Ecto neural progenitor cell (in vitro differentiated cells): ENCODE results near the gene ZNF607.
"Not testable (repeated sequence)": the region's sequence is repeated elsewhere in the genome, so short reads cannot be mapped to it uniquely, and the experiment has no call there.

ENCODE experiments used
- DNase-seq: peaks from one replicate; pipeline ENCODE4 v3.0.0-alpha.2; 2018; ENCODE audit warnings: low spot score

ZNF607 gene

DNA sequence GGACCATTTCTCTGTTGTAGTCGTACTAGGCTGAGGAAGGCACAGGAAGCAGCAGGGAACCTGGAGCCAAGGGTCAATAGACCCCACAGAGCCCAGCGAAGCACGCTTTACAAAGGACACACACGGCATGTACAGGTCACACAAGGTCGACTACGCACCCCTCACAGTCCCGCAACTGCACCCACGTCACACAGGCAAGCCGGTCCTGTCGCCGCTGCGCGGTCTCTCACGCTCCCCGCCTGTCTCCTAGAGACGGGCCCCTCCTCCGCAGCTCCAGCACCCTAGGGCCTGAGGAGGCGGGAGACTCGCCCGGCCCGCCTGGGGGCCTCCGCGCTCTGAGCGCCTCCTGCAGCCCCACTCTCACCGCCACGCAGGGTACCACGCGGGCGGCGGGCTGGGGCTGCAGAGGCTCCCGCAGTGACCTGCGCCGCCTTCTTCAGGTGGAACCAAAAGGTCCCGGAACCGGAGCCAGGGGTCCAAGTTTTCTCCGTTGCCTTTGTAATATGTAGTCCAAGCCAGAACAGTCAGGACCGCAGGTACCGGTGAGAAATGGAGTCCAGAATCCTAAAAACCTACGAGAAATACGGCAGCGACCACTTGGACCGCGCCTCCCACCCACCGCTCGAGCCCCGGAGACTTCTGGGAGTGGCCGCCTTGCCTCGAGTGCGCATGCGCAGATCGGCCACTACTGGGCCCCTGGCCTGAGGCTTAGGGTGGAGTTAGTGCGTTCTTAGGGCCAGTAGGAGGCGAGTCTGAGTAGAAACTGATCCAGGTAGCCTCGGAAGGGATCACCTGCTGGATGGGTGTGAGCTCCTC lies at the start of gene ZNF607:
Gene ZNF607 (minus strand): TSS at position 651 of the 816 bp plus-strand sequence. CDS start 8,143 bp downstream, outside the sequence.
- peak; percentile 96 for DNase-seq

DNA sequence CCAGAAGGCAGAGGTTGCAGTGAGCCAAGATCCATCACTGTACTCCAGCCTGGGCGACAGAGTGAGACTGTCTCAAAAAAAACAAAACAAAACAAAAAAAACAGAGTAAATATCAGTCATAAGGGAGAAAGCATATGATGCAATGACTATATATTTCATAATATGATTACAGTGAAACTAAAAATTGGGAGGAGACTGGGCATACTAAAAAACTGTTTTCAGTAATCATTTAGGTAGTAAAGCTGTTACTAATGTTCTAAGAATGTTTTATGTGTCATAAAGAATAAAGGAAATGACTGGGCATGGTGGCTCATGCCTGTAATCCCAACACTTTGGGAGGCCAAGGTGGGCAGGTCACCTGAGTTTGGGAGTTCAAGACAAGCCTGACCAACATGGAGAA lies 43.9 kb upstream of the ZNF607 start:
- DNase-seq: no peak

DNA sequence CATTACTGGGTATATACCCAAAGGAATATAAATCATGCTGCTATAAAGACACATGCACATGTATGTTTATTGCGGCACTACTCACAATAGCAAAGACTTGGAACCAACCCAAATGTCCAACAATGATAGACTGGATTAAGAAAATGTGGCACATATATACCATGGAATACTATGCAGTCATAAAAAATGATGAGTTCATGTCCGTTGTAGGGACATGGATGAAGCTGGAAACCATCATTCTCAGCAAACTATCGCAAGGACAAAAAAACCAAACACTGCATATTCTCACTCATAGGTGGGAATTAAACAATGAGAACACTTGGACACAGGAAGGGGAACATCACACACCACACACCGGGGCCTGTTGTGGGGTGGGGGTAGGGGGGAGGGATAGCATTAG lies 38.1 kb upstream of the ZNF607 start:
- DNase-seq: not testable (repeated sequence)

DNA sequence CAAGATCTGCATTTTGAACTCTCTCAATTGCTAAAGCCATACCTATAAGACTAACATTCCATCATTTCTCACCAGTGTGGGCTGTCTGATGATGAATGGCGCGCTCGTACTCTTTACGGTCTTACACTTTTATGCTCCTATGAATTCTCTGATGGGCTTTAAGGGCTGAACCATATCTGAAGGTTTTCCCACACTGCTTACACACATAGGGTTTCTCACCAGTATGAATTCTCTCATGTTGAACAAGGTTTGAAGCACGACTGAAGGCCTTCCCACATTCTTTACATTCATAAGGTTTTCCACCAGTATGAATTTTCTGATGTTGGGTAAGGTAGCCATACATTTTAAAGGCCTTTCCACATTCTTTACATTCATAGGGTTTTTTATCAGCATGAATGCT lies 18.8 kb upstream of the ZNF607 start:
- no peak for DNase-seq

DNA sequence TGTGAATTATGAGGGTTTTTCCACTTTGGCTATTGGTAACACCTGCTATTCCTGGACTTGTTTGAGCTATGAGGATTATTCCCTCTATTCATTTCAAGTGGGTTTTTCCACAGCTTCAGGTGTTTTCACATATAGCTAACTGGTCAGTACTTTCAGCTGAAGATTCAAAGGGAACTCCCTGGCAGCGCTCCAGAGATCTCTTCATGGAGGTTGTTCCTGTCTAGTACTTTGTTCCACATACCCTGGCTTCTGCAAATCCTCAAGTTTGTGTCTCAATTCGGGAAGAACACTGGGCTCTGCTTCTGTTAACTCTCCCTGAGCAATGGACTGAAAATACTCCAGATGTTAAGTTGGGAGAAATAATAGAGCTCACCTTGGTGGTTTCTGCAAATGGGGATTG lies 5.6 kb upstream of the ZNF607 start:
- DNase-seq: no peak

GRCh38 chr19:37719927-37720265 lies 335 bp upstream of the ZNF607 start:
- DNase-seq: no peak

GRCh38 chr19:37718304-37718703 lies 1.3 kb downstream of the ZNF607 start:
- DNase-seq: no peak

GRCh38 chr19:37716140-37716539 lies 3.4 kb downstream of the ZNF607 start:
- no peak for DNase-seq

DNA sequence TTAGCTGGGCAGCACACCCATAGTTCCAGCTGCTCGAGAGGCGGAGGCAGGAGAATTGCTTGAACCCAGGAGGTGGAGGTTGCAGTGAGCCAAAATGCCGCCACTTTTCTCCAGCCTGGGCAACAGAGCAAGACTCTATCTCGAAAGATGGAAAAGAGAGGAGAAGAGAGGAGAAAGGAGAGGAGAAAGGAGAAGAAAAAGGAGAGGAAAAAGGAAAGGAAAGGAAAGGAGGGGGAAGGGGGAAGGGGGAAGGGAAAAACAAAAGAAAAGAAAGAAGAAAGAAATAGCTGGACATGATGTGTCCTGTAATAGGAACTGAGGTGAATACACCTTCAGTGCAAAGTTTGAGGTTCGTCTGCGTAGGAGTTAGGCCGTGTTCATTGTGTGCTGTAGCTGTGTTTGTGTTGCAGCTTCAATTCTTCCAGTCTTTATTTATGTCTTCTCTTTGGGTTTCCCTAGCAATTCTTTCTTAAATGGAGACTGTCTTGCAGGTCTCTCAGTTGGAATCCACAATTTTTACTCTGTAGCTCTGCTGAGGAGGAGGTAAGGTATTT lies 13.4 kb downstream of the ZNF607 start:
- DNase-seq: no peak

- no peak for DNase-seq
These were observed 20.5 kb downstream of the ZNF607 start for GRCh38 chr19:37699057-37699456.

DNA sequence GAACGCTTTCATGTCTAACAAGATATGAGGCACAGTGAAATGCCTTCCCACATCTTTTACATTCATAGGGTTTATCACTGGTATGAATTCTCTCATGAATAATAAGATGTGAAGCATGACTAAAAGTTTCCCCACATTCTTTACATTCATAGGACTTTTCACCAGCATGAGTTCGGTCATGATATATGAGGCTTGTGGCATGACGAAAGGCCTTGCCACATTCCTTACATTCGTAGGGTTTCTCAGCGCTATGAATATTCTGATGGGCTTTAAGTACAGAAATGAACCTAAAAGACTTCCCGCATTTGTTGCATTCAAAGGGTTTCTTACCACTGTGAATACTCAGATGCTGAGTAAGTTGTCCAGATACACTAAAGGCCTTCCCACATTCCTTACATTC lies 21.3 kb downstream of the ZNF607 start:
- no peak for DNase-seq

GRCh38 chr19:37695144-37695899 lies 24.2 kb downstream of the ZNF607 start:
- DNase-seq: no peak

DNA sequence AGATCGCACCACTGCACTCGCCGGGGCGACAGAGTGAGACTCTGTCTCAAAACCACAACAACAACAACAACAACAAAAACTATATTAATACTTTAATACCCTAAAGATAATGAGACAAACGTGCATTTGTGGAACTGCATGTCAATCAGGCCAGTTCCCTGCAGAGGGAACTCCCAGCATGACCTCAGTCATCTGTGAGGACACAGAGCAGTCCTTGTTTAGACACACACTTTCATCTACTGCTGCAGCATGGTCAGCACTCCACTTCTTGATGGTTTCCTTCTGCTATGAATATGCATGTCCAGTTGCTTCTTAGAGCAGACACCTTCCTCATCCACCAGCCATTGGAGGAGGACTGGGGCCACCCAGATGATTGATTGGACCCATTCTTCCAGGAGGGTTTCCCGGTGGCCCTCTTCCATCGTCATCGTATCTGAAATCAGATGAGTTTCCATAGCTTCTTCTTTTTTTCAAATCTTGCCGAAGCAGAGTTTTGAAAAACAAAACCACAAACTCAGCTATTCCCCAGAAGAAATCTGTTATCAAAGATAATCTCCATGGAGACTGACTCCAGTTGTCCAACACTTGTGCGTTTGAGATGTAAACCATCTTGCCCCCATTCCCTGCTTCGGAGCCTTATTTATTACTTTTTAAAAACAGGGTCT lies 26.5 kb downstream of the ZNF607 start:
- DNase-seq: no peak

GRCh38 chr19:37691881-37692504 lies 27.6 kb downstream of the ZNF607 start:
- DNase-seq: peak; percentile 88

DNA sequence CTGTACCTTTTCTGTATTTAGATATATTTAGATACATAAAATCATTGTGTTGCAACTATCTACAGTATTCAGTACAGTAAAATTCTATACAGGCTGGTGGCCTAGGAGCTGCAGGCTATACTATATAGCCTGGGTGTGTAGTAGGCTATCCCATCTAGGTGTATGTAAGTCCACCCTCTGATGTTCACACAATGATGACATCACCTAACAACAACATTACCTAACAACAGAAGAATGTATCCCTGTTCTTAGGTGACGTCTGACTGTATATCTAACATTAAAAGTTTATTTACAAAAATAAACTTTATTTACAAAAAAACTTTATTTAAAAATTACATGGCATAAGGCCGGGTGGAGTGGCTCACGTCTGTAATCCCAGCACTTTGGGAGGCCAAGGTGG lies 36.0 kb downstream of the ZNF607 start:
- DNase-seq: no peak

DNA sequence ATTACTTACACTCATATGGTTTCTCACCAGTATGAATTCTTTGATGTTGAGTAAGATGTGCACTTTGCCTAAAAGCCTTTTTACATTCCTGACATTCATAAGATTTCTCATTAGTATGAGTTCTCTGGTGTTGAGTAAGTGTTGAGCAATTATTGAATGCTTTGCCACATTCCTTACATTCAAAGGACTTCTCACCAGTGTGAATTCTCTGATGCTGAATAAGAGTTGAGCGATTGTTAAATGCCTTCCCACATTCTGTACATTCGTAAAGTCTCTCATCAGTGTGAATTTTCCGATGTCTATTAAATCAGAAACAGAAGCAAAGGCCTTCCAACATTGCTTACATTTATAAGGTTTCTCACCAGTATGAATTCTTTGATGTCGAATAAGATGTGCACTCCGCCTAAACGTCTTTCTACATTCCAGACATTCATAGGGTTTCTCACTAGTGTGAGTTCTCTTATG lies 50.1 kb downstream of the ZNF607 start:
- no peak for DNase-seq

DNA sequence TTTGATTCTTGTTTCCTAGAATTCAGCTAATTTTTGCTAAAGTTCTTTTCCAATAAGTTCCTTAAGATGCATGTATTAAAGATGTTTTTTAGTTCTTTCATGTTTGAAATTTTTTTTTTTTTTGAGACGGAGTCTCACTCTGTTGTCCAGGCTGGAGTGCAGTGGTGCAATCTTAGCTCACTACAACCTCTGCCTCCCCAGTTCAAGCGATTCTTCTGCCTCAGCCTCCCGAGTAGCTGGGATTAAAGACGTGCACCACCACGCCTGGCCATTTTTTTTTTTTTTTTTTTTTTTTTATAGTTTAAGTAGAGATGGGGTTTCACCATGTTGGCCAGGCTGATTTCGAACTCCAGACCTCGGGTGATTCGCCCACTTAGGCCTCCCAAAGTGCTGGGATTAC lies 62.4 kb downstream of the ZNF607 start:
- not testable (repeated sequence) for DNase-seq

GRCh38 chr19:37655689-37656371 lies 63.7 kb downstream of the ZNF607 start:
- DNase-seq: peak; percentile 89

DNA sequence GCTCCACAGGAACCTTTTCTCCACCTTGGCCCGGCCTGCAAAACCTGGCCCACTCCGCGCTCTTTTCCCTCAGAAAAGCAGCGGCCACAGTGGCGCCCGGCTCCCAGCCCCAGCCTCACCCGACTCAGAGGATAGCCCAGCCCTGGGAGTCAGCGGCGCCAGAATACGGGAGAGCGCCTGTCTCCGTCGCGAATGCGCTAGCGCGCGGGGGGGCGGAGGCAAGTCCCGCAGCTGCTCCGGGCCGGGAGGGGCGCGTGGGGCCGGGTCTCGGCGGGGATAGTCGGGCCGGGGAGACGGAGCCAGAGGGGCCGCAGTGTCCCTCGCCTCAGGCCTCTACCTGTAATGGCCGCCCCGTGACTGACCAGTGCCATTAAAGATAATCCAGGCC lies 64.3 kb downstream of the ZNF607 start, which contains the start of gene ZFP30:
Gene ZFP30 (minus strand): TSS at position 165 of the 388 bp plus-strand sequence. CDS start 7,643 bp downstream, outside the sequence.
- peak; percentile 91 for DNase-seq

DNA sequence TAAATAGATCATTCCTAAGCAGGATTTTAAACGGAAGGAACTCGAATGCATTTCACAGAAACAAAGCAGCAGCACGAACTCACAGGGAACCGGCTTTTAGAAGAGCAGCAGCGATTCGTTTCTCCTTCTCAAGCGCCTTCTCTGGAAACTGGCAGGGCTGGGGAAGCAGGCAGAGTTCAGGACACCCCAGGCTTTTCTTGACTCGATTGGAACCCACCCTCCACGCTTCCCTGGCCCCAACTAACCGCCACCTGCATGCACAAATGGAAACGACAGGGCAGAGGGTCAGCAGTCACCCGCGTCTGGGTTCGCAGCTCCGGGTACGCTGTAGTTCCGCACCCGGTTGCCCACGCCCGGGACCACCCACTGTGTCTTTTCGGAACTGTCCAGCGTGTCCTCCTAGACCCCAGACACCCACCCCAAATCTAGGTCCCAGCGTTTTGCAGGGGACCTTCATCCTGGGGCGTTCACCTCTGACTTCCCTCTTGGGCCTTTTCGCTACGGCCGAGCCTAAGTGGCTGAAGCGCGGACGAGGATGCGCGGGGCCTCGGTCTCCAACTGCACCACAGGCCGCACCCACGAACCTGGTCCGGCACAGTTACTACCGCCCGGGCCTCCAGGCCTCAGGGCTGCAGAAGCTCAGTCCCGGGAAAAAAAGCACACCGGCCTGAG lies 64.8 kb downstream of the ZNF607 start:
- DNase-seq: peak; percentile 70

GRCh38 chr19:37654118-37654517 lies 65.4 kb downstream of the ZNF607 start:
- DNase-seq: no peak
